SK-N-SH treated with all-trans-retinoic acid at 6 μM for 48 hours (cell line): ENCODE measurements around the gene UBA7.

Experiments
- ATAC-seq: fragments of 200-7000 bp; cut with Tn5 transposase; 3 replicates; pipeline ENCODE4 v1.9.1; 2020; ENCODE audit warnings: mild to moderate bottlenecking, moderate library complexity
- ARNTL ChIP-seq: fragments of 450-650 bp; formaldehyde crosslinking; IDR thresholded peaks from 2 replicates; pipeline ENCODE4 v1.5.0; 2020; ENCODE audit warnings: low read depth, mild to moderate bottlenecking, moderate library complexity, borderline replicate concordance
- BACH2 ChIP-seq: fragments of 250-450 bp; sonication (Bioruptor Pico); IDR thresholded peaks from 2 replicates; pipeline ENCODE4 v1.9.0; 2021; ENCODE audit warnings: mild to moderate bottlenecking, borderline replicate concordance
- CREB5 ChIP-seq: fragments of 250-450 bp; sonication (Bioruptor Pico); IDR thresholded peaks from 2 replicates; pipeline ENCODE4 v1.5.1; 2020; ENCODE audit warnings: low read depth, mild to moderate bottlenecking, moderate library complexity
- CSDC2 ChIP-seq: fragments of 250-450 bp; sonication (Bioruptor Pico); IDR thresholded peaks from 2 replicates; pipeline ENCODE4 v1.5.0; 2020; ENCODE audit warnings: mild to moderate bottlenecking, moderate library complexity
- ESRRG ChIP-seq: fragments of 250-450 bp; sonication (Bioruptor Pico); IDR thresholded peaks from 2 replicates; pipeline ENCODE4 v1.6.1; 2021; ENCODE audit warnings: mild to moderate bottlenecking
- GLIS3 ChIP-seq: fragments of 250-450 bp; sonication (Bioruptor Pico); IDR thresholded peaks from 2 replicates; pipeline ENCODE4 v1.5.0; 2020; ENCODE audit warnings: mild to moderate bottlenecking, moderate library complexity
- ISL1 ChIP-seq: fragments of 250-450 bp; sonication (Bioruptor Pico); IDR thresholded peaks from 2 replicates; pipeline ENCODE4 v2.1.2; 2022; ENCODE audit warnings: mild to moderate bottlenecking, moderate library complexity
- OSR1 ChIP-seq: fragments of 250-450 bp; sonication (Bioruptor Pico); IDR thresholded peaks from 2 replicates; pipeline ENCODE4 v1.8.0; 2022; ENCODE audit warnings: moderate library complexity, mild to moderate bottlenecking, inconsistent platforms
- PATZ1 ChIP-seq: fragments of 250-450 bp; sonication (Bioruptor Pico); IDR thresholded peaks from 2 replicates; pipeline ENCODE4 v1.8.0; 2020; ENCODE audit warnings: mild to moderate bottlenecking, moderate library complexity, borderline replicate concordance
- PPARA ChIP-seq: fragments of 250-450 bp; sonication (Bioruptor Pico); IDR thresholded peaks from 2 replicates; pipeline ENCODE4 v1.5.0; 2020; ENCODE audit warnings: mild to moderate bottlenecking, borderline replicate concordance
- RARB ChIP-seq: fragments of 250-450 bp; sonication (Bioruptor Pico); IDR thresholded peaks from 2 replicates; pipeline ENCODE4 v1.8.0; 2021; ENCODE audit warnings: mild to moderate bottlenecking, moderate library complexity
- SNAI2 ChIP-seq: fragments of 250-450 bp; sonication (Bioruptor Pico); IDR thresholded peaks from 2 replicates; pipeline ENCODE4 v1.5.0; 2020; ENCODE audit warnings: mild to moderate bottlenecking, moderate library complexity
- TCF4 ChIP-seq: fragments of 250-450 bp; sonication (Bioruptor Pico); IDR thresholded peaks from 2 replicates; pipeline ENCODE4 v1.8.0; 2021; ENCODE audit warnings: mild to moderate bottlenecking, moderate library complexity, borderline replicate concordance
- TOX ChIP-seq: fragments of 250-450 bp; sonication (Bioruptor Pico); IDR thresholded peaks from 2 replicates; pipeline ENCODE4 v1.8.0; 2021; ENCODE audit warnings: mild to moderate bottlenecking, moderate library complexity, borderline replicate concordance
- ZFP3 ChIP-seq: fragments of 250-450 bp; sonication (Bioruptor Pico); IDR thresholded peaks from 2 replicates; pipeline ENCODE4 v1.5.0; 2020; ENCODE audit warnings: mild to moderate bottlenecking, moderate library complexity
- ZFP30 ChIP-seq: fragments of 450-650 bp; formaldehyde crosslinking; IDR thresholded peaks from 2 replicates; pipeline ENCODE4 v1.5.0; 2022; ENCODE audit warnings: mild to moderate bottlenecking, moderate library complexity
- ZNF565 ChIP-seq: fragments of 450-650 bp; formaldehyde crosslinking; conservative IDR thresholded peaks from 2 replicates; pipeline ENCODE4 v1.5.0; 2020; ENCODE audit warnings: low read depth, mild to moderate bottlenecking, moderate library complexity
- ZNF70 ChIP-seq: fragments of 450-650 bp; formaldehyde crosslinking; IDR thresholded peaks from 2 replicates; pipeline ENCODE4 v1.5.0; 2020; ENCODE audit warnings: mild to moderate bottlenecking, moderate library complexity
- ZNF8 ChIP-seq: fragments of 450-650 bp; formaldehyde crosslinking; IDR thresholded peaks from 2 replicates; pipeline ENCODE4 v1.5.0; 2020; ENCODE audit warnings: mild to moderate bottlenecking, moderate library complexity
- TF ChIP-seq, protein P1 (sequence below): fragments of 250-450 bp; sonication (Bioruptor Pico); IDR thresholded peaks from 2 replicates; pipeline ENCODE4 v1.5.0; 2020; ENCODE audit warnings: mild to moderate bottlenecking, moderate library complexity
- TF ChIP-seq, protein P2 (sequence below): fragments of 250-450 bp; sonication (Bioruptor Pico); IDR thresholded peaks from 2 replicates; pipeline ENCODE4 v1.8.0; 2021; ENCODE audit warnings: low read depth, mild to moderate bottlenecking, moderate library complexity, borderline replicate concordance

The UBA7 gene

GRCh38 chr3:49794431-49794830 lies 19.3 kb downstream of the UBA7 start (continued):
- no peak for TF ChIP-seq ZNF8 (CRISPR knock-in tag)
- TF ChIP-seq CSDC2 (CRISPR knock-in tag), result no peak
- no peak for TF ChIP-seq ARNTL (CRISPR knock-in tag)
- TF ChIP-seq SNAI2 (CRISPR knock-in tag), result no peak
- no peak for TF ChIP-seq TOX (CRISPR knock-in tag)

DNA sequence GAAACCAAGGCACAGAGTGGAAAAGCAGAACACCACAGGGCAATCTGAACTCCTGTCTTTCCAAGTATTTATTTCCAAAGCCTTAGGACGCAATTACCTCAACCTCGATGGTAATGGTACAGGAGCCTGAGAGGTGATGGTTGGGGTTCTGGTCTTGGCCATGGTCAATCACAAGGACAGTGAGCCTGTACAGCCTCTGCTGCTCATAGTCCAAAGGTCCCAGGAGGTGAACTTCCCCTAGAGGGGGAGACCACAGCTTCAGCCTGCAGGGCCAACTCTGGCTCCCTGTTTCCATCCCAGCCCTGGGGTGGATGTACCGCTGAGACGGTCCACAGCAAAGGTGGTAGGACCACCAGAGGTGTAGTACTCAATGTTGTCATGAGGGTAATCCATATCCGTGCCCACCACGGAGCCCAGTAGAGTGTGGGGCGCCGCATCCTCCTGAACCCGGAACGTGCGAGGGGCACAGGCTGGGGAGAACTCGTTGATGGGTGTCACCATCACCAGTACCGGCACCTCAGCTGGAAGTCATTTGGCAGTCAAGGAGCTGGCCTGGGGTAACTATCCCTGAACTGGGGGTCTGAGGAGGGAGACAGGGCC lies 20.2 kb downstream of the UBA7 start:
- ATAC-seq, result no peak
- TF ChIP-seq TCF4 (CRISPR knock-in tag) (no peak), ZNF8 (CRISPR knock-in tag) (no peak), CSDC2 (CRISPR knock-in tag) (no peak), ARNTL (CRISPR knock-in tag) (no peak), GLIS3 (CRISPR knock-in tag) (no peak), PPARA (CRISPR knock-in tag) (no peak), CREB5 (CRISPR knock-in tag) (no peak), RARB (CRISPR knock-in tag) (no peak), ZFP3 (CRISPR knock-in tag) (no peak), PATZ1 (no peak), SNAI2 (CRISPR knock-in tag) (no peak)

DNA sequence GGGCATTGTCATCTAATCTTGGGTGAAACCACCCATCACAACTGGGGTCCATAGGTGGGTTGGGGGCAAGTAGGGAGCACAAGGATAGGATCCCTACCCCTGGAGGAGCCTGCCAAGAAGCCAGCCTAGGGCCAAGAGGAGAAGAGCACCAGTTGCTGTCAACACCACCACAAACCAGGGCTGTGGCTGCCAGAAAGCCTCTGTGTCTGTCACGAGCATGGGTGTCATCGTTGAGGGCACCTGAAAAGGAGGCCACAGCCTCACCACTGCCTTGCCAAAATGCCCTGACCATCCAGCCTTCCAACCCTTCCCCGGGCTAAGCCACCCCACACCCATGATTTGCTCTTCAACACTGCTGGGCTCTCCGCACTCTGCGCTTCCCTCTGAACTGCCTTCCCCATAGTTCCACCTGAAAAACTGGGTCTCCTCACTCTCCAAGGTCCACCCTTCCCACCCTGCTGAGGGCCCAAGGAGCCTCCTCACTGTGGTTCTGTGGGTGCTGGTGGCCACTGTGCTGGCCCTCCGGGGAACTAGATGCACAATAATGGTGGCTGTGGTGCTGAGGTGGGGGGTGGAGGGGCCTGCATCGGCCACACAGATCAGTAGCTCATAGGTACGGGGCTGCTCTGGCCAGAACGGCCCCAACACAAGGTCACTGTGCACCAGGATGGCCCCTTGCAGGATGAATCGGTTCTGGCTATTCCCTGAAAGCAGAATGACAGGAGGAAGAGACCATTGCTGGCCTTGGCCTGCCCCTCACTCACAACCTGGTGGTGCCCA lies 21.2 kb downstream of the UBA7 start:
- TF ChIP-seq, protein P1, sequence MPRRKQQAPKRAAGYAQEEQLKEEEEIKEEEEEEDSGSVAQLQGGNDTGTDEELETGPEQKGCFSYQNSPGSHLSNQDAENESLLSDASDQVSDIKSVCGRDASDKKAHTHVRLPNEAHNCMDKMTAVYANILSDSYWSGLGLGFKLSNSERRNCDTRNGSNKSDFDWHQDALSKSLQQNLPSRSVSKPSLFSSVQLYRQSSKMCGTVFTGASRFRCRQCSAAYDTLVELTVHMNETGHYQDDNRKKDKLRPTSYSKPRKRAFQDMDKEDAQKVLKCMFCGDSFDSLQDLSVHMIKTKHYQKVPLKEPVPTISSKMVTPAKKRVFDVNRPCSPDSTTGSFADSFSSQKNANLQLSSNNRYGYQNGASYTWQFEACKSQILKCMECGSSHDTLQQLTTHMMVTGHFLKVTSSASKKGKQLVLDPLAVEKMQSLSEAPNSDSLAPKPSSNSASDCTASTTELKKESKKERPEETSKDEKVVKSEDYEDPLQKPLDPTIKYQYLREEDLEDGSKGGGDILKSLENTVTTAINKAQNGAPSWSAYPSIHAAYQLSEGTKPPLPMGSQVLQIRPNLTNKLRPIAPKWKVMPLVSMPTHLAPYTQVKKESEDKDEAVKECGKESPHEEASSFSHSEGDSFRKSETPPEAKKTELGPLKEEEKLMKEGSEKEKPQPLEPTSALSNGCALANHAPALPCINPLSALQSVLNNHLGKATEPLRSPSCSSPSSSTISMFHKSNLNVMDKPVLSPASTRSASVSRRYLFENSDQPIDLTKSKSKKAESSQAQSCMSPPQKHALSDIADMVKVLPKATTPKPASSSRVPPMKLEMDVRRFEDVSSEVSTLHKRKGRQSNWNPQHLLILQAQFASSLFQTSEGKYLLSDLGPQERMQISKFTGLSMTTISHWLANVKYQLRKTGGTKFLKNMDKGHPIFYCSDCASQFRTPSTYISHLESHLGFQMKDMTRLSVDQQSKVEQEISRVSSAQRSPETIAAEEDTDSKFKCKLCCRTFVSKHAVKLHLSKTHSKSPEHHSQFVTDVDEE (CRISPR knock-in tag), result no peak
- no peak for TF ChIP-seq ZNF565 (CRISPR knock-in tag)
- TF ChIP-seq ZFP3 (CRISPR knock-in tag), result no peak
- no peak for TF ChIP-seq ZNF70 (CRISPR knock-in tag)
- no peak for TF ChIP-seq BACH2 (CRISPR knock-in tag)
- no peak for TF ChIP-seq ISL1 (CRISPR knock-in tag)
- TF ChIP-seq RARB (CRISPR knock-in tag), result no peak
- TF ChIP-seq ESRRG (CRISPR knock-in tag), result no peak
- no peak for TF ChIP-seq PATZ1
- TF ChIP-seq SNAI2 (CRISPR knock-in tag), result no peak
- TF ChIP-seq CSDC2 (CRISPR knock-in tag), result no peak
- no peak for TF ChIP-seq ZFP30 (CRISPR knock-in tag)
- TF ChIP-seq GLIS3 (CRISPR knock-in tag), result no peak
- TF ChIP-seq TCF4 (CRISPR knock-in tag), result no peak
- no peak for TF ChIP-seq PPARA (CRISPR knock-in tag)
- no peak for TF ChIP-seq OSR1
- TF ChIP-seq, protein P2, sequence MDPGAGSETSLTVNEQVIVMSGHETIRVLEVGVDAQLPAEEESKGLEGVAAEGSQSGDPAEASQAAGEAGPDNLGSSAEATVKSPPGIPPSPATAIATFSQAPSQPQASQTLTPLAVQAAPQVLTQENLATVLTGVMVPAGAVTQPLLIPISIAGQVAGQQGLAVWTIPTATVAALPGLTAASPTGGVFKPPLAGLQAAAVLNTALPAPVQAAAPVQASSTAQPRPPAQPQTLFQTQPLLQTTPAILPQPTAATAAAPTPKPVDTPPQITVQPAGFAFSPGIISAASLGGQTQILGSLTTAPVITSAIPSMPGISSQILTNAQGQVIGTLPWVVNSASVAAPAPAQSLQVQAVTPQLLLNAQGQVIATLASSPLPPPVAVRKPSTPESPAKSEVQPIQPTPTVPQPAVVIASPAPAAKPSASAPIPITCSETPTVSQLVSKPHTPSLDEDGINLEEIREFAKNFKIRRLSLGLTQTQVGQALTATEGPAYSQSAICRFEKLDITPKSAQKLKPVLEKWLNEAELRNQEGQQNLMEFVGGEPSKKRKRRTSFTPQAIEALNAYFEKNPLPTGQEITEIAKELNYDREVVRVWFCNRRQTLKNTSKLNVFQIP (CRISPR knock-in tag), result no peak
- ATAC-seq, result no peak
